ENCODE measurements around the gene ARHGAP26. TPM values are rescaled to one million over a fixed set of nuclear protein-coding genes. Genes with fewer than 3 reads are reported as not detected.

Gene ARHGAP26
- total and polyA plus RNA-seq, 4 donors = 1.8 to 16.7 (median 4.1) TPM

GRCh38 chr5:142939006-142939405 lies 168.8 kb downstream of the ARHGAP26 start:
- Histone ChIP-seq H3K4me1 (ENCODE audit: control insufficient read depth in 4 of 4, insufficient read depth in 4 of 4, low read length in 3 of 4) (peaks cover 0 to 7% (median 0%) of the 10 kb centered on the region in 4 donors), H3K9me3 (ENCODE audit: control insufficient read depth in 4 of 4, low read length in 3 of 4) (no peaks in the 10 kb centered on the region), H3K27me3 (ENCODE audit: control insufficient read depth in 4 of 4, insufficient read depth in 4 of 4, low read length in 3 of 4) (no peaks in the 10 kb centered on the region), H3K36me3 (ENCODE audit: control insufficient read depth in 4 of 4, insufficient read depth in 3 of 4, low read depth in 1 of 4, low read length in 3 of 4) (no peaks in the 10 kb centered on the region), H3K9ac (ENCODE audit: low read depth in 1 of 2, low read length in 2 of 2) (no peak overlapping the region), H3K27ac (ENCODE audit: low read depth in 1 of 2, low read length in 2 of 2) (no peak overlapping the region), H3K4me3 (ENCODE audit: low read depth in 1 of 3, low read length in 3 of 3) (no peak overlapping the region)
- WGBS = 94% methylated on average over 3 of the region's 3 CpGs
- no peak for DNase-seq (ENCODE audit: low spot score)
- TF ChIP-seq FOXA2 (IDR thresholded peaks at IDR 0.05) = no peak
- no peak for TF ChIP-seq JUND (IDR thresholded peaks at IDR 0.05)
- no peak for TF ChIP-seq EGR1 (IDR thresholded peaks at IDR 0.05; ENCODE audit: low read depth in 2 of 2)
- TF ChIP-seq REST (IDR thresholded peaks at IDR 0.05) = no peak
- no peak for TF ChIP-seq HNF4G (IDR thresholded peaks at IDR 0.05)
- no peak for TF ChIP-seq ATF3 (IDR thresholded peaks at IDR 0.05)
- no peak for TF ChIP-seq MAX (IDR thresholded peaks at IDR 0.05)
- TF ChIP-seq CTCF (IDR thresholded peaks at IDR 0.05; ENCODE audit: low read depth, low read length, missing input control) = no peak
- TF ChIP-seq FOXA1 (IDR thresholded peaks at IDR 0.05) = no peak
- no peak for TF ChIP-seq TAF1 (conservative IDR thresholded peaks at IDR 0.05)
- no peak for TF ChIP-seq RAD21 (IDR thresholded peaks at IDR 0.05)
- no peak for TF ChIP-seq NR2F2 (IDR thresholded peaks at IDR 0.05)
- TF ChIP-seq SP1 (IDR thresholded peaks at IDR 0.05) = no peak
- no peak for TF ChIP-seq RXRA (IDR thresholded peaks at IDR 0.05)
- no peak for TF ChIP-seq ZBTB33 (IDR thresholded peaks at IDR 0.05)

- no peaks in the 10 kb centered on the region for H3K27me3 ChIP-seq (ENCODE audit: control insufficient read depth in 4 of 4, insufficient read depth in 4 of 4, low read length in 3 of 4)
- DNase-seq (ENCODE audit: low spot score) = no peak
- peaks cover 0 to 7% (median 0%) of the 10 kb centered on the region in 4 donors for H3K4me1 ChIP-seq (ENCODE audit: control insufficient read depth in 4 of 4, insufficient read depth in 4 of 4, low read length in 3 of 4)
- H3K9me3 ChIP-seq (ENCODE audit: control insufficient read depth in 4 of 4, low read length in 3 of 4) = no peaks in the 10 kb centered on the region
- peak; percentile 32 for TF ChIP-seq SP1 (IDR thresholded peaks at IDR 0.05)
- TF ChIP-seq TAF1 (conservative IDR thresholded peaks at IDR 0.05) = no peak
- TF ChIP-seq JUND (IDR thresholded peaks at IDR 0.05) = no peak
- TF ChIP-seq NR2F2 (IDR thresholded peaks at IDR 0.05) = peak; percentile 53
- TF ChIP-seq RXRA (IDR thresholded peaks at IDR 0.05) = peak; percentile 27 to 75
- no peak overlapping the region for H3K4me3 ChIP-seq (ENCODE audit: low read depth in 1 of 3, low read length in 3 of 3)
- no peaks in the 10 kb centered on the region for H3K36me3 ChIP-seq (ENCODE audit: control insufficient read depth in 4 of 4, insufficient read depth in 3 of 4, low read depth in 1 of 4, low read length in 3 of 4)
- H3K9ac ChIP-seq (ENCODE audit: low read depth in 1 of 2, low read length in 2 of 2) = no peak overlapping the region
- no peak overlapping the region for H3K27ac ChIP-seq (ENCODE audit: low read depth in 1 of 2, low read length in 2 of 2)
- WGBS = 81% methylated on average over 4 of the region's 4 CpGs
Observed at GRCh38 chr5:142939884-142940283, 169.7 kb downstream of the ARHGAP26 start.

Data from liver (tissue), 9 donors.